Stomach smooth muscle (tissue), 2 donors: ENCODE measurements around the gene RNF38.
"Not testable (repeated sequence)": the region's sequence is repeated elsewhere in the genome, so short reads cannot be mapped to it uniquely, and the experiment has no call there.

ENCODE experiments used
- H3K27ac ChIP-seq: one replicate; pipeline ENCODE4 v1.7.0; 2013; ENCODE audit warnings: mild to moderate bottlenecking, low read length, inconsistent platforms
- H3K27me3 ChIP-seq, 2 donors: one replicate each; pipeline ENCODE4 v1.7.0; 2013; ENCODE audit warnings: low read length in 2 of 2; ENCODE audit not compliant: insufficient read depth in 2 of 2, control insufficient read depth in 1 of 2
- H3K36me3 ChIP-seq, 2 donors: one replicate each; pipeline ENCODE4 v1.7.0; 2013; ENCODE audit warnings: low read length in 2 of 2; ENCODE audit not compliant: control insufficient read depth in 2 of 2, insufficient read depth in 2 of 2
- H3K4me1 ChIP-seq: one replicate; pipeline ENCODE4 v1.7.0; 2013; ENCODE audit warnings: low read length; ENCODE audit not compliant: control insufficient read depth, insufficient read depth
- H3K4me3 ChIP-seq, 2 donors: one replicate each; pipeline ENCODE4 v1.7.0; 2013; ENCODE audit warnings: low read length in 2 of 2
- H3K9ac ChIP-seq, 2 donors: one replicate each; pipeline ENCODE4 v1.7.0; 2013; ENCODE audit warnings: low read length in 2 of 2, mild to moderate bottlenecking in 1 of 2
- H3K9me3 ChIP-seq, 2 donors: one replicate each; pipeline ENCODE4 v1.7.0; 2013; ENCODE audit warnings: low read length in 2 of 2; ENCODE audit not compliant: control insufficient read depth in 2 of 2
- donor health status: healthy.
- donor health status: Pancreatic carcinoma.

The RNF38 gene

DNA sequence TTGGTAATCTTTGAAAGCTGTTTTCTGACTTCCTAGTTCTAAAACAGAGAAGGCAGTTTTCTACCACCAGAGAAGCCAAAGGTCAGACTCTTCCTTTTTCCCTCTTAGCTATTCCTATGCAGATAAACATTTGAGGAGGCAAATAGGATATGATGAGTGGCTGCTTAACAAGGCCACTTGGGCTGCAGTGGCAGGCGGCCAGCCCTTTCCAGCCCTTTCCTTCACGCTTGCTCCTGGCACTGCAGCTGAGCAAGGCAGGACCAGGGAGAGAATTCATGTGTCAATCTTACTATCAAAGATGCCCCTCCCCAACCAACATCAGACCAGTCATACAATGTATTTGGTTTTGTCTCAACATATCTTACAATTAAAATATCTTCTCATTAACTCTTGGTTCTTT, 36.8 kb upstream of the RNF38 start:
- H3K4me1 ChIP-seq = no peaks in the 10 kb centered on the region
- H3K27ac ChIP-seq = no peak overlapping the region
- H3K9ac ChIP-seq = no peak overlapping the region
- H3K4me3 ChIP-seq = no peak overlapping the region
- H3K9me3 ChIP-seq = no peaks in the 10 kb centered on the region
- H3K36me3 ChIP-seq = no peaks in the 10 kb centered on the region
- H3K27me3 ChIP-seq = no peaks in the 10 kb centered on the region

DNA sequence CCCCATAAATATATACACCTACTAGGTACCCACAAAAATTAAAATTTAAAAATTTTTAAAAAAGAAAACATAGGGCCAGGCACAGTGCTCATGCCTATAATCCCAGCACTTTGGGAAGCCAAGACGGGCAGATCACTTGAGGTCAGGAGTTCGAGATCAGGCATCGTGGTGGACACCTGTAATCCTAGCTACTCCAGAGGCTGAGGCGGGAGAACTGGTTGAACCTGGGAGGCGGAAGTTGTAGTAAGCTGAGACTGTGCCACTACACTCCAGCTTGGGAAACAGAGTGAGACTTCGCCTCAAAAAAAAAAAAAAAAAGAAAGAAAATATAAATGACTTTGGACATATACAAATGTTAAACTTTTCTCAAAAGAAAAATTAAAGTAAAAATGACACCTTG, 33.3 kb upstream of the RNF38 start:
- H3K4me3 ChIP-seq = no peak overlapping the region
- H3K36me3 ChIP-seq = no peaks in the 10 kb centered on the region
- no peaks in the 10 kb centered on the region for H3K4me1 ChIP-seq
- H3K9ac ChIP-seq = no peak overlapping the region
- no peak overlapping the region for H3K27ac ChIP-seq
- H3K27me3 ChIP-seq = no peaks in the 10 kb centered on the region
- H3K9me3 ChIP-seq = no peaks in the 10 kb centered on the region

DNA sequence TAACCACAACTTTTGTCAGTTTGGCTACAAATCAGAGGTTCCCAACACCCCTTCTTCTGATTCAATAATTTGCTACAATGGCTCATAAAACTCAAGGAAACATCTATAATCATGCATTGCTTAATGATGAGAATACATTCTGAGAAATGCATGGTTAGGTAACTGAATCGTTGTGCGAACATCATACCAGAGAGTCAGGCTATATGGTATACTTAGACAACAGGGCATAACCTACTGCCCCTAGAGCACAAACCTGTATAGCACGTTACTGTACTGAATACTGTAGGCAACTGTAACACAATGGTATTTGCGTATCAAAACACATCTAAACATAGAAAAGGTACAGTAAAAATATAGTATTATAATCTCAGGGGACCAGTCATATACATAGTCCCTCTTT, 31.0 kb upstream of the RNF38 start:
- no peak overlapping the region for H3K9ac ChIP-seq

DNA sequence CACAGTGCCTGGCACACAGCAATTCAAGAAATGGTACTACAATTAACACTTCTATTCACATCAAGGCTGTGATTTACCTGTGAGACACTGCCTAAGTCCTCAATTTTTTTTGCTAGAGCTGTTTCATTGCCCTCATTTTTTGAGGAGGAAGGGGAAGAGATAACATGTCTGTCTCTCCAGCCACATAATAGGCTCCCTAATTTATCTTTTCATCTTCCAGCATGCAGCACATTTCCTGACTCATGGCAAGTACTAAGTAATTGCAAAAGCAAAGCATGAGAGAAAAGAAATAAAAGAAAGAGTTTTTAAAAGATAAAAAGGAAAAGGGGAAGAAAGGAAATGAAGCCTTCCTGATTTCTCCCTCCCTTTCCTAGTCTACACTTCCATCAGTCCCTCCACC, 26.9 kb upstream of the RNF38 start:
- H3K4me3 ChIP-seq = no peak overlapping the region
- H3K27me3 ChIP-seq = no peaks in the 10 kb centered on the region
- H3K9me3 ChIP-seq = peaks cover 0 to 2% of the 10 kb centered on the region in 2 donors
- no peak overlapping the region for H3K9ac ChIP-seq
- H3K4me1 ChIP-seq = no peaks in the 10 kb centered on the region
- H3K36me3 ChIP-seq = no peaks in the 10 kb centered on the region
- H3K27ac ChIP-seq = no peak overlapping the region

More for the DNA sequence above, 31.0 kb upstream of the RNF38 start:
- H3K9me3 ChIP-seq = peaks cover 0 to 2% of the 10 kb centered on the region in 2 donors
- no peaks in the 10 kb centered on the region for H3K27me3 ChIP-seq
- no peak overlapping the region for H3K27ac ChIP-seq
- no peaks in the 10 kb centered on the region for H3K36me3 ChIP-seq
- no peaks in the 10 kb centered on the region for H3K4me1 ChIP-seq
- H3K4me3 ChIP-seq = no peak overlapping the region

DNA sequence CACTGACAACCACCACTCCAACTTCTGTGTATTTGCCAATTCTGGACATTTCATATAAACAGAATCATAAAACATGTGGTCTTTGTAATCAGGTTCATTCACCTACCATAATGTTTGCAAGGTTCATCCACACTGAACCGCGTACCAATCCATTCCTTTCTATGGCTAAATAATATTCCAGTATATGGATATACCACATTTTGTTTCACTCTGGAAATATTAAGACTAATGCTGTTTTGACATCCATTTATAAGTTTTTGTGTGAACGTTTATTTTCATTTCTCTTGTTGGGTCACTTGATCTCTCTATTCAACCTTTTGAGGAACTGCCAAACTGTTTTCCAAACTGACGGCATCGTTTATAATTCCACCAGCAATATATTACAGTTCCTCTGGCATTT, 26.3 kb upstream of the RNF38 start:
- Histone ChIP-seq H3K4me1 (no peaks in the 10 kb centered on the region), H3K36me3 (no peaks in the 10 kb centered on the region), H3K9me3 (peaks cover 0 to 2% of the 10 kb centered on the region in 2 donors)

DNA sequence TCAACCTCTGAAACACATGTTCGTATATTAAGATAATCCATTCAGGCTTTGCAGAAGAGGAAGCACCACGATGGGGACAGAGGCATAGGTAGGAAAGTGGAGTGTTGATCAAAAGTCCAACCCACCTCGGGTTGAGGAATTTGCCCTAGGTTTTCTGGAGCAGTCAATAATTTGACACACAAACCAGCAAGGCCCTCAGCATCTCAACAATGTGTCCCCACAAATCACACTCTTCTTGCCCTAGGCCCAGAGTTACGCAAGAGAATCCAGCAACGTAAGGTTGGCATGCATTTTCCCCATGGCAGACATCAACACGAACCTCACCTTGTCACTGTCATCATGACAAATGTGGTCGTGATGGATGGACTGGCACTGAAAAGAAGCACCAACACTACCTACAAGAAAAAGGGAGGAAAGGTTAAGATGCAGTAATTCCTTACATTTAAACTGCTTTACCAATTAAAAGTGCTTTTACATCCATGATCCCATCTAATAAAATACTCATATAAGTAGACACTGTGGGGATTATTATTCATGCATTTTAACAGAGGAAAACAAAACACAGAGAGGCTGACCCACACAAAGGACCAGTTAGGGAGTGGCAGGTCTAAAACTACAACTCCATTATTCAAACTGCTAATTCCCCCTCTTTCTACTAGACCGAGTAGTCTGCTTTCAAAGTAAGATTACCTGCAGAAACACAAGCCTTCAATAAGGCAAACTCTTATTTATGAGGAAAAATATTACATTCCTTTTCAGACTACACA, 24.4 kb upstream of the RNF38 start:
- H3K27ac ChIP-seq = no peak overlapping the region

More for the DNA sequence above, 26.3 kb upstream of the RNF38 start:
- Histone ChIP-seq H3K4me3 (no peak overlapping the region), H3K9ac (no peak overlapping the region), H3K27me3 (no peaks in the 10 kb centered on the region), H3K27ac (no peak overlapping the region)

DNA sequence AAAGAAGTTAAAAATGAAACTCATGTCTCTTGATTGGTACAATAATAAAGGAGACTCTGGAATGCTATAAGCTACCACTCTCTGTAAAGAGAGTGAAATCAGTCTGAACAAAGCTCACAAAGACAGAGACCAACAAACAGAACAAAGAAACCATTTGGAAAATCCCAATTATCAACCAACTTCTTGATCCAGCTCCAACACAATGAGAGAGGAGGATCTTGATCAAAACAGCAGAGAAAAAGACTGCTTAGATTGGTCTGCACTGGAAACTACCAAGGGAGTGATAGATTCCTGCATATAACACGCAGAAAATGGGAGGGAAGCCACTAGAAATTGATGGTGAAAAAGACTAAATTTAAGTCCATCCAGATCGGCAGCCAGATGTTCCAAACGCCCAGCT, 23.1 kb upstream of the RNF38 start:
- no peak overlapping the region for H3K9ac ChIP-seq

More for the DNA sequence above, 24.4 kb upstream of the RNF38 start:
- Histone ChIP-seq H3K9me3 (peaks cover 0 to 2% of the 10 kb centered on the region in 2 donors), H3K36me3 (no peaks in the 10 kb centered on the region), H3K4me1 (peaks cover 2% of the 10 kb centered on the region), H3K27me3 (no peaks in the 10 kb centered on the region), H3K9ac (no peak overlapping the region), H3K4me3 (no peak overlapping the region)

DNA sequence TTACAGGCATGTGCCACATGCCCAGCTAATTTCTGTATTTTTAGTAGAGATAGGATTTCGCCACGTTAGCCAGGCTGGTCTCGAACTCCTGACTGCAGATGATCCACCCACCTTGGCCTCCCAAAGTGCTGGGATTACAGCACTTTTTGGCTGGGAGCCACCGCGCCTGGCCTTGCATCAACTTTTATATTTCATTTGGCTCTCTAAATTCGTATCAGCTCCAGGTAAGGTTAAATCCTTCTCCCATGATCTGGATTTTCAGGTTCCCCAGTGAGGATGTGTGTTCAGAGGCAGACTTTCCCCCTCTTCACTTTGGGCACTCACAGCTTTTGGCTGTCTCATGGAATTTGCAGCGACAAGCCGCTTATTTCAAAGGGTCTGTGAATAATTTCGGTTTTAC, 16.8 kb upstream of the RNF38 start:
- H3K27ac ChIP-seq = no peak overlapping the region
- peaks cover 2% of the 10 kb centered on the region for H3K4me1 ChIP-seq
- no peaks in the 10 kb centered on the region for H3K9me3 ChIP-seq
- no peak overlapping the region for H3K4me3 ChIP-seq
- no peaks in the 10 kb centered on the region for H3K36me3 ChIP-seq
- no peaks in the 10 kb centered on the region for H3K27me3 ChIP-seq
- no peak overlapping the region for H3K9ac ChIP-seq

More for the DNA sequence above, 23.1 kb upstream of the RNF38 start:
- H3K27me3 ChIP-seq = no peaks in the 10 kb centered on the region
- H3K36me3 ChIP-seq = no peaks in the 10 kb centered on the region
- H3K4me1 ChIP-seq = peaks cover 2% of the 10 kb centered on the region
- peaks cover 0 to 2% of the 10 kb centered on the region in 2 donors for H3K9me3 ChIP-seq
- no peak overlapping the region for H3K4me3 ChIP-seq
- H3K27ac ChIP-seq = no peak overlapping the region

DNA sequence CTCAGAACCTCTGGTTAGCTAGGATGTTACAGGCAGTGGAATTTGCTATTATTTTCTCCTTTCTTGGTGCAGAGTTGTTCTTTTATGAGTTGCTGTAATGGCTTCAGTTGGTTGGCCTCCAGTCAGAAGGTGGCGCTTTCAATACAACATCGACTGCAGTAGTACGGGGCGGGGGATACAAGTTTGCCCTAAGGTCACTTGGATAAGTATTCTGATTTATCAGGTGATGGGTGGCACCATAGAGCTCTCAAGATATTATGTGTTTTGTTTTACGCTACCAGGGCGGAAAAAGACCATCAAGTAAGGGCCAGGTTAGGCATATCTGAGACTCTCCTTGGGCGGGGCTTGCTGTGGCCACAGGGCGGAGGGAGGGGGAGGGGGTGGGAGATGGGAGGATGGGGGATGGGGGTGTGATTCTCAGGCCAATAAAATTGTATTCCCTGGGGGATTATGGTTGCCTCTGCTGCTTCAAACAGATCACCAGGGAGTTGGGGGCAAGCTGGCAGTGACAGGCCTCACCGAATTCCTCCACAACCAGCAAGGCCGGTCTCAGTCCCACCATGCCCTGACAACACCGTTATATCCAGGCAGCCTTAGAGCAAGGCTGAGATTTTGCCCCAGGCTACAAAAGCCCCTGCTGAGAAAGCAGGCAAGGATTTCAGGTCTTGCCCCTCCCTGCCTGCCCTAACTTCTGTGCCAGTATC, 15.9 kb upstream of the RNF38 start:
- no peaks in the 10 kb centered on the region for H3K9me3 ChIP-seq

DNA sequence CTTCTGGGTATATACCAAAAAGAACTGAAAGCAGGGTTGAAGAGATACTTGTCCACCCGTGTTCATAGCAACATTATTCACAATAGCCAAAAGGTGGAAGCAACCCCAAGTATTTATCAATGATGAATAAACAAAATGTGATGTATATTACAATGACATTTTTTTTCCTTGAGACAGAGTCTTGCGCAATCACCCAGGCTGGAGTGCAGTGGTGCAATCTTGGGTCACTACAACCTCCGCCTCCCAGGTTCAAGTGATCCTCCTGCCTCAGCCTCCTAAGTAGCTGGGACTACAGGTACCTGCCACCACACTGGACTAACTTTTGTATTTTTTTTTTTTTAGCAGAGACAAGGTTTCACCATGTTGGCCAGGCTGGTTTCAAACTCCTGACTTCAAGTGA, 11.3 kb upstream of the RNF38 start:
- H3K4me3 ChIP-seq, H3K9me3 ChIP-seq, H3K36me3 ChIP-seq, H3K27ac ChIP-seq, H3K9ac ChIP-seq, H3K4me1 ChIP-seq, H3K27me3 ChIP-seq: not testable (repeated sequence)

More for the DNA sequence above, 15.9 kb upstream of the RNF38 start:
- no peak overlapping the region for H3K9ac ChIP-seq
- H3K4me3 ChIP-seq = no peak overlapping the region
- peaks cover 2% of the 10 kb centered on the region for H3K4me1 ChIP-seq
- no peaks in the 10 kb centered on the region for H3K27me3 ChIP-seq
- H3K36me3 ChIP-seq = no peaks in the 10 kb centered on the region
- H3K27ac ChIP-seq = no peak overlapping the region

DNA sequence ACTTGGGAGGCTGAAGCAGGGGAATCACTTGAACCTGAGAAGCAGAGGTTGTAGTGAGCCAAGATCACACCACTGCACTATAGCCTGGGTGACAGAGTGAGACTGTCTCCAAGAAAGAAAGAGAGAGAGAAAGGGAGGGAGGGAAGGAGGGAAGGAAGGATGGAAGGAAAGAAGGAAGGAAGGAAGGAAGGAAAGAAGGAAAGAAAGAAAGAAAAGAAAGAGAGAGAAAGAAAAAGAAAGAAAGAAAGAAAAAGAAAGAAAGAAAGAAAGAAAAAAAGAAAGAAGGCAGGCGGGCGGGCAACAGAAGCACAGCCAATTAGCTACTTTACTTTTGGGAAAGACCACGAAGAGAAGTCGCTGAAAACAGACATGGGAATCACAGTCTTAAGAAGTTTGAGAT, 9.0 kb upstream of the RNF38 start:
- not testable (repeated sequence) for H3K9ac ChIP-seq, H3K9me3 ChIP-seq, H3K4me3 ChIP-seq, H3K36me3 ChIP-seq, H3K27me3 ChIP-seq, H3K27ac ChIP-seq, H3K4me1 ChIP-seq
